GM23338 (cell line): ENCODE results near the gene TRPM2. TPM values are rescaled to one million over a fixed set of nuclear protein-coding genes. Genes with fewer than 3 reads are reported as not detected.

Experiments
- ATAC-seq: fragments of 200-7000 bp; cut with Tn5 transposase; 3 replicates; pipeline ENCODE4 v1.9.1; 2020
- DNase-seq: peaks from one replicate; pipeline ENCODE4 v3.0.0-alpha.2; 2015; ENCODE audit warnings: low spot score
- H2AFZ ChIP-seq: fragments of 200-600 bp; sonication (generic); 2 replicates; pipeline ENCODE4 v1.8.0; 2016; ENCODE audit warnings: antibody characterized with exemption, mild to moderate bottlenecking, moderate library complexity
- H3F3A ChIP-seq: fragments of 200-600 bp; sonication (generic); replicated peaks from 2 replicates; pipeline ENCODE4 v1.8.0; 2017; ENCODE audit warnings: antibody characterized with exemption, mixed run types, low read depth
- H3K27ac ChIP-seq: fragments of 200-600 bp; sonication (generic); 2 replicates; pipeline ENCODE4 v1.6.1; 2016; ENCODE audit warnings: low read depth
- H3K27me3 ChIP-seq: fragments of 200-600 bp; sonication (generic); 2 replicates; pipeline ENCODE4 v1.8.0; 2016; ENCODE audit warnings: mild to moderate bottlenecking, mixed run types, moderate library complexity; ENCODE audit not compliant: insufficient read depth
- H3K36me3 ChIP-seq: fragments of 200-600 bp; sonication (generic); 2 replicates; pipeline ENCODE4 v1.8.0; 2016; ENCODE audit warnings: mild to moderate bottlenecking; ENCODE audit not compliant: insufficient read depth
- H3K4me1 ChIP-seq: fragments of 200-600 bp; sonication (generic); 2 replicates; pipeline ENCODE4 v1.8.0; 2016; ENCODE audit warnings: mild to moderate bottlenecking, moderate library complexity; ENCODE audit not compliant: insufficient read depth
- H3K4me2 ChIP-seq: fragments of 200-600 bp; sonication (generic); 2 replicates; pipeline ENCODE4 v1.7.1; 2017; ENCODE audit warnings: mixed run types
- H3K4me3 ChIP-seq: fragments of 200-600 bp; sonication (generic); 2 replicates; pipeline ENCODE4 v1.6.1; 2016; ENCODE audit warnings: mixed run types
- H3K79me2 ChIP-seq: fragments of 200-600 bp; sonication (generic); replicated peaks from 2 replicates; pipeline ENCODE4 v1.8.0; 2017; ENCODE audit warnings: mild to moderate bottlenecking; ENCODE audit not compliant: insufficient read depth
- H3K9me2 ChIP-seq: fragments of 200-600 bp; sonication (generic); 2 replicates; pipeline ENCODE4 v1.8.0; 2017; ENCODE audit not compliant: insufficient read depth
- H4K20me1 ChIP-seq: fragments of 200-600 bp; sonication (generic); replicated peaks from 2 replicates; pipeline ENCODE4 v1.8.0; 2017; ENCODE audit warnings: mild to moderate bottlenecking; ENCODE audit not compliant: insufficient read depth
- H3K27ac Mint-ChIP-seq: 2 replicates; pipeline ENCODE4 v1.8.0; 2020; ENCODE audit warnings: inconsistent platforms, mild to moderate bottlenecking, moderate library complexity, mixed read lengths
- H3K27me3 Mint-ChIP-seq: 3 replicates; pipeline ENCODE4 v1.8.0; 2022; ENCODE audit warnings: low read depth, mild to moderate bottlenecking, moderate library complexity, mixed read lengths, inconsistent platforms; ENCODE audit not compliant: insufficient read depth, poor library complexity
- H3K36me3 Mint-ChIP-seq: 3 replicates; pipeline ENCODE4 v1.8.0; 2021; ENCODE audit warnings: low read depth, mild to moderate bottlenecking, inconsistent platforms, moderate library complexity, mixed read lengths
- H3K4me1 Mint-ChIP-seq: 3 replicates; pipeline ENCODE4 v1.8.0; 2020; ENCODE audit warnings: mild to moderate bottlenecking, inconsistent platforms, mixed read lengths
- H3K4me3 Mint-ChIP-seq: 3 replicates; pipeline ENCODE4 v1.8.0; 2021; ENCODE audit warnings: moderate library complexity, mild to moderate bottlenecking, inconsistent platforms, mixed read lengths
- H3K9me3 Mint-ChIP-seq: 3 replicates; pipeline ENCODE4 v1.8.0; 2020; ENCODE audit warnings: moderate library complexity, mild to moderate bottlenecking, inconsistent platforms, mixed read lengths
- CREB1 ChIP-seq: fragments of 250-450 bp; sonication (Bioruptor Pico); IDR thresholded peaks from 2 replicates; pipeline ENCODE4 v1.5.0; 2020; ENCODE audit warnings: low read depth, mild to moderate bottlenecking, moderate library complexity
- ETS1 ChIP-seq: IDR thresholded peaks from 2 replicates; pipeline ENCODE4 v1.6.1; 2016; ENCODE audit warnings: antibody characterized with exemption
- JUNB ChIP-seq: IDR thresholded peaks from one replicate; pipeline ENCODE4 v1.6.1; 2016; ENCODE audit warnings: antibody characterized with exemption; ENCODE audit not compliant: unreplicated experiment
- POLR2AphosphoS5 ChIP-seq: IDR thresholded peaks from 2 replicates; pipeline ENCODE4 v1.6.1; 2016; ENCODE audit warnings: antibody characterized with exemption, low read depth
- REST ChIP-seq: IDR thresholded peaks from one replicate; pipeline ENCODE4 v1.6.1; 2018; ENCODE audit warnings: antibody characterized with exemption; ENCODE audit not compliant: unreplicated experiment
- STAT1 ChIP-seq: IDR thresholded peaks from one replicate; pipeline ENCODE4 v1.6.1; 2016; ENCODE audit warnings: antibody characterized with exemption; ENCODE audit not compliant: unreplicated experiment
- ZNF114 ChIP-seq: fragments of 250-450 bp; sonication (Bioruptor Pico); IDR thresholded peaks from 2 replicates; pipeline ENCODE4 v1.5.0; 2020; ENCODE audit warnings: mild to moderate bottlenecking, moderate library complexity
- ZNF331 ChIP-seq: fragments of 250-450 bp; sonication (Bioruptor Pico); IDR thresholded peaks from 2 replicates; pipeline ENCODE4 v1.5.0; 2020; ENCODE audit warnings: low read depth, mild to moderate bottlenecking, moderate library complexity
- ZNF462 ChIP-seq: fragments of 250-450 bp; sonication (Bioruptor Pico); IDR thresholded peaks from 2 replicates; pipeline ENCODE4 v1.5.0; 2020; ENCODE audit warnings: mild to moderate bottlenecking, moderate library complexity
- polyA plus RNA-seq: library from polyadenylated mRNA; unstranded; fragments of >200 nt; fragmentation: Nextera tagmentation; extraction: Ambion mirVana; gene quantifications from 2 replicates; pipeline ENCODE4 v1.2.1, GENCODE V29; 2016
- total RNA-seq: library from RNA; depleted of rRNA; stranded (reverse); fragments of >200 nt; shearing (Covaris generic); gene quantifications from 2 replicates; pipeline ENCODE4 v1.2.3, GENCODE V29; 2014

Gene TRPM2
- total and polyA plus RNA-seq, 2 experiments from 2014 or later: 0.53 to 0.83 TPM

- TF ChIP-seq ZNF462 (CRISPR knock-in tag): no peak
- no peak for TF ChIP-seq ZNF331 (CRISPR knock-in tag)
- no peak for TF ChIP-seq REST
- no peak for TF ChIP-seq JUNB
- no peak for TF ChIP-seq ZNF114 (CRISPR knock-in tag)
- TF ChIP-seq STAT1: no peak
Measured at GRCh38 chr21:44450999-44451398, 97.6 kb downstream of the TRPM2 start (continued).

- no peak overlapping the region for H3K27ac Mint-ChIP-seq
- Histone ChIP-seq H3K36me3 (no peaks in the 10 kb centered on the region), H3K4me1 (no peaks in the 10 kb centered on the region), H3K4me3 (no peak overlapping the region), H3K9me2 (no peaks in the 10 kb centered on the region), H3K27ac (no peak overlapping the region), H3F3A (no peaks in the 10 kb centered on the region), H3K79me2 (no peaks in the 10 kb centered on the region), H3K4me2 (no peak overlapping the region), H4K20me1 (no peaks in the 10 kb centered on the region), H2AFZ (no peak overlapping the region), H3K27me3 (no peaks in the 10 kb centered on the region)
- peaks cover 6% of the 10 kb centered on the region; the same call in 1 of the 3 replicates for H3K4me1 Mint-ChIP-seq
- no peak overlapping the region for H3K4me3 Mint-ChIP-seq
- no peaks in the 10 kb centered on the region for H3K9me3 Mint-ChIP-seq
- DNase-seq (no peak), ATAC-seq (no peak)
- H3K36me3 Mint-ChIP-seq: no peaks in the 10 kb centered on the region
- peaks cover 12% of the 10 kb centered on the region for H3K27me3 Mint-ChIP-seq
- TF ChIP-seq POLR2AphosphoS5 (no peak), CREB1 (CRISPR knock-in tag) (no peak), ZNF331 (CRISPR knock-in tag) (no peak), ZNF114 (CRISPR knock-in tag) (no peak), ETS1 (no peak)
Measured at GRCh38 chr21:44453120-44453519, 99.7 kb downstream of the TRPM2 start.
